Measurements from ENCODE around the gene KIF18A. TPM values are rescaled to one million over a fixed set of nuclear protein-coding genes. Genes with fewer than 3 reads are reported as not detected.

The KIF18A gene
- total RNA-seq, 1 donor from 2014 or later = 4.9 TPM

- DNase-seq (ENCODE audit: low spot score) = no peak
- Mint-ChIP-seq H3K4me3 (ENCODE audit: unreplicated experiment) (no peak overlapping the region), H3K27ac (ENCODE audit: unreplicated experiment) (no peak overlapping the region), H3K36me3 (ENCODE audit: low read depth, unreplicated experiment) (no peaks in the 10 kb centered on the region), H3K4me1 (ENCODE audit: unreplicated experiment) (no peaks in the 10 kb centered on the region), H3K9me3 (ENCODE audit: unreplicated experiment) (no peaks in the 10 kb centered on the region), H3K27me3 (ENCODE audit: unreplicated experiment) (no peaks in the 10 kb centered on the region)
- TF ChIP-seq CTCF (IDR thresholded peaks at IDR 0.05; ENCODE audit: unreplicated experiment) = no peak
Observed at GRCh38 chr11:28123151-28123581, 15.2 kb upstream of the KIF18A start.

- H3K27ac Mint-ChIP-seq (ENCODE audit: unreplicated experiment) = no peak overlapping the region
Observed at GRCh38 chr11:28117712-28118111, 9.8 kb upstream of the KIF18A start.

GRCh38 chr11:28114731-28115130 is 6.8 kb upstream of the KIF18A start:
- DNase-seq (ENCODE audit: low spot score) = no peak
- no peak overlapping the region for H3K27ac Mint-ChIP-seq (ENCODE audit: unreplicated experiment)

More at GRCh38 chr11:28117712-28118111, 9.8 kb upstream of the KIF18A start:
- Mint-ChIP-seq H3K4me1 (ENCODE audit: unreplicated experiment) (no peaks in the 10 kb centered on the region), H3K36me3 (ENCODE audit: low read depth, unreplicated experiment) (no peaks in the 10 kb centered on the region), H3K9me3 (ENCODE audit: unreplicated experiment) (no peaks in the 10 kb centered on the region), H3K27me3 (ENCODE audit: unreplicated experiment) (no peaks in the 10 kb centered on the region), H3K4me3 (ENCODE audit: unreplicated experiment) (no peak overlapping the region)
- DNase-seq (ENCODE audit: low spot score) = no peak
- TF ChIP-seq CTCF (IDR thresholded peaks at IDR 0.05; ENCODE audit: unreplicated experiment) = no peak

GRCh38 chr11:28114116-28114515 is 6.2 kb upstream of the KIF18A start:
- H3K36me3 Mint-ChIP-seq (ENCODE audit: low read depth, unreplicated experiment) = no peaks in the 10 kb centered on the region
- no peaks in the 10 kb centered on the region for H3K27me3 Mint-ChIP-seq (ENCODE audit: unreplicated experiment)
- H3K4me1 Mint-ChIP-seq (ENCODE audit: unreplicated experiment) = peaks cover 16% of the 10 kb centered on the region
- H3K4me3 Mint-ChIP-seq (ENCODE audit: unreplicated experiment) = no peak overlapping the region
- no peak overlapping the region for H3K27ac Mint-ChIP-seq (ENCODE audit: unreplicated experiment)
- TF ChIP-seq CTCF (IDR thresholded peaks at IDR 0.05; ENCODE audit: unreplicated experiment) = no peak
- no peaks in the 10 kb centered on the region for H3K9me3 Mint-ChIP-seq (ENCODE audit: unreplicated experiment)
- DNase-seq (ENCODE audit: low spot score) = no peak

More at GRCh38 chr11:28114731-28115130, 6.8 kb upstream of the KIF18A start:
- Mint-ChIP-seq H3K36me3 (ENCODE audit: low read depth, unreplicated experiment) (no peaks in the 10 kb centered on the region), H3K4me1 (ENCODE audit: unreplicated experiment) (peaks cover 11% of the 10 kb centered on the region), H3K4me3 (ENCODE audit: unreplicated experiment) (no peak overlapping the region), H3K27me3 (ENCODE audit: unreplicated experiment) (no peaks in the 10 kb centered on the region), H3K9me3 (ENCODE audit: unreplicated experiment) (no peaks in the 10 kb centered on the region)
- TF ChIP-seq CTCF (IDR thresholded peaks at IDR 0.05; ENCODE audit: unreplicated experiment) = no peak

- H3K4me1 Mint-ChIP-seq (ENCODE audit: unreplicated experiment) = peaks cover 23% of the 10 kb centered on the region
- DNase-seq (ENCODE audit: low spot score) = no peak
Observed at GRCh38 chr11:28110821-28111200, 2.9 kb upstream of the KIF18A start.

More at GRCh38 chr11:28110821-28111200, 2.9 kb upstream of the KIF18A start:
- Mint-ChIP-seq H3K36me3 (ENCODE audit: low read depth, unreplicated experiment) (no peaks in the 10 kb centered on the region), H3K4me3 (ENCODE audit: unreplicated experiment) (peak overlapping the region; percentile 99), H3K9me3 (ENCODE audit: unreplicated experiment) (no peaks in the 10 kb centered on the region), H3K27me3 (ENCODE audit: unreplicated experiment) (peaks cover 12% of the 10 kb centered on the region), H3K27ac (ENCODE audit: unreplicated experiment) (peak overlapping the region; percentile 99)
- no peak for TF ChIP-seq CTCF (IDR thresholded peaks at IDR 0.05; ENCODE audit: unreplicated experiment)

Data from endothelial cell (in vitro differentiated cells).